ENCODE results near the gene C12orf60. TPM values are rescaled to one million over a fixed set of nuclear protein-coding genes. Genes with fewer than 3 reads are reported as not detected.

Gene C12orf60
- total and polyA plus RNA-seq, 2 of the 8 experiments (the other 6 are each of a cell fraction or from before 2014, with no cell fraction given) = 1.2 to 1.5 TPM

DNA sequence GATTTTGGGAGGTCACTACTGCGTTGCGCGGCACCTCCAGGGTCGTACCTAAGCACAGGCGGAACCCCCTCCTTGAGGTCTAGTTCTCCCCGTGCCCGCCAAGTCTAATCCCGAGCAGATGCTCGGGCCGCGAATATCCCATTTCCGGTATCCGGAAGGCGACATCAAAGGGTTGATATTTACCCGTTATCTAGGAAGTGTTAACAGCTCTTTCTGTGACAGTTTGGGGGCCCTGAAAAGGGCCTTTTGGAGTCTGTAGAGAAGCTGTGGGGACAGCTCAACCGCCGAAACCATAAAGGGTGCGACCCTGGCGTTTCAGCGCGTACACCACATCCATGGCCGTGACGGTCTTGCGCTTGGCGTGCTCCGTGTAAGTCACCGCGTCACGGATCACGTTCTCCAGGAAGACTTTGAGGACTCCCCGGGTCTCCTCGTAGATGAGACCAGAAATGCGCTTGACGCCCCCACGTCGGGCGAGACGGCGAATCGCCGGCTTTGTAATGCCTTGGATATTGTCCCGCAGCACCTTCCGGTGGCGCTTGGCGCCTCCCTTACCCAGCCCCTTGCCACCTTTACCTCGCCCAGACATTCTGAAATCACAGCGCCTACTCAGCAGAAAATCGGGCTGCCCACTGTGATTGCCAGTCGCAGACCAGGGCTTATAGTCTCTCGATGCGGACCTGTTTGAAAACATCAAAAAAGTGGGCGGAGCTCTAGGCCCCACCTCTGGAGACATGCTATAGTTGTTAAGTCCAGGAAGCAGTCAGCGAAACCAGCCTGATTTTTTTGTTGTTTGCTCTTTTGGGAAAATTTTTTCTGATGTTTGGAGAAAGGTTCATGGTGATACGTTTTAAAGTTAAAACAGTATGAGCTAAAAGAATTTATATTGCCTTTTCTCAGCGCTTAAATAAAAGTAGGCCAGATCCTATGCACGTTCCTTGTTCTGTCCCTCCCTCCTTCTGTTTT lies 32.7 kb upstream of the C12orf60 start (continued):
- TF ChIP-seq CTBP2 (IDR thresholded peaks at IDR 0.05; ENCODE audit: borderline replicate concordance, insufficient read depth, insufficient read length, low read length) = no peak

Data from H1 (cell line).